Karpas-422 (cell line): ENCODE data around the gene MED12L. TPM values are rescaled to one million over a fixed set of nuclear protein-coding genes. Genes with fewer than 3 reads are reported as not detected.

Experiments used
- DNase-seq: peaks from one replicate; pipeline ENCODE4 v3.0.0-alpha.2; 2015
- H2AFZ ChIP-seq: fragments of 200-600 bp; sonication (generic); 2 replicates; pipeline ENCODE4 v1.6.1; 2014; ENCODE audit warnings: antibody characterized with exemption, low read length, mixed read lengths
- H3K27ac ChIP-seq: fragments of 200-600 bp; sonication (generic); 2 replicates; pipeline ENCODE4 v1.5.1; 2014; ENCODE audit warnings: mild to moderate bottlenecking, low read length, moderate library complexity
- H3K27me3 ChIP-seq: fragments of 200-600 bp; sonication (generic); 2 replicates; pipeline ENCODE4 v1.6.1; 2014; ENCODE audit warnings: low read length, mixed read lengths
- H3K36me3 ChIP-seq: fragments of 200-600 bp; sonication (generic); 2 replicates; pipeline ENCODE4 v1.6.1; 2014; ENCODE audit warnings: low read length, mixed read lengths; ENCODE audit not compliant: insufficient read depth
- H3K4me1 ChIP-seq: fragments of 200-600 bp; sonication (generic); 2 replicates; pipeline ENCODE4 v1.6.1; 2014; ENCODE audit warnings: mild to moderate bottlenecking, low read length, mixed read lengths
- H3K4me2 ChIP-seq: fragments of 200-600 bp; sonication (generic); 2 replicates; pipeline ENCODE4 v1.6.1; 2014; ENCODE audit warnings: low read length, low read depth, mild to moderate bottlenecking; ENCODE audit not compliant: poor library complexity, severe bottlenecking
- H3K4me3 ChIP-seq: fragments of 200-600 bp; sonication (generic); 2 replicates; pipeline ENCODE4 v1.5.1; 2014; ENCODE audit warnings: mild to moderate bottlenecking, antibody characterized with exemption, low read length, mixed read lengths
- H3K79me2 ChIP-seq: fragments of 200-600 bp; sonication (generic); 2 replicates; pipeline ENCODE4 v1.6.1; 2014; ENCODE audit warnings: mild to moderate bottlenecking, low read length, mixed read lengths
- H3K9ac ChIP-seq: fragments of 200-600 bp; sonication (generic); 2 replicates; pipeline ENCODE4 v1.6.0; 2014; ENCODE audit warnings: low read length
- H3K9me2 ChIP-seq: fragments of 200-600 bp; sonication (generic), shearing (Covaris generic); replicated peaks from 2 replicates; pipeline ENCODE4 v1.6.0; 2014; ENCODE audit warnings: mild to moderate bottlenecking, low read length, moderate library complexity; ENCODE audit not compliant: insufficient read depth
- H3K9me3 ChIP-seq: fragments of 300-700, 200-600 bp; sonication (generic); 2 replicates; pipeline ENCODE4 v1.6.1; 2014; ENCODE audit warnings: low read length, mixed read lengths
- H4K20me1 ChIP-seq: fragments of 200-600 bp; sonication (generic); 2 replicates; pipeline ENCODE4 v1.6.1; 2014; ENCODE audit warnings: mild to moderate bottlenecking, antibody characterized with exemption, low read length, low read depth; ENCODE audit not compliant: insufficient read depth
- total RNA-seq: library from RNA; depleted of rRNA; stranded (reverse); fragments of >200 nt; shearing (Covaris generic); gene quantifications from 2 replicates; pipeline ENCODE4 v1.2.3, GENCODE V29; 2014; ENCODE audit warnings: low replicate concordance

MED12L gene
- total RNA-seq, 1 experiment from 2014 or later, result 2.4 TPM

DNA sequence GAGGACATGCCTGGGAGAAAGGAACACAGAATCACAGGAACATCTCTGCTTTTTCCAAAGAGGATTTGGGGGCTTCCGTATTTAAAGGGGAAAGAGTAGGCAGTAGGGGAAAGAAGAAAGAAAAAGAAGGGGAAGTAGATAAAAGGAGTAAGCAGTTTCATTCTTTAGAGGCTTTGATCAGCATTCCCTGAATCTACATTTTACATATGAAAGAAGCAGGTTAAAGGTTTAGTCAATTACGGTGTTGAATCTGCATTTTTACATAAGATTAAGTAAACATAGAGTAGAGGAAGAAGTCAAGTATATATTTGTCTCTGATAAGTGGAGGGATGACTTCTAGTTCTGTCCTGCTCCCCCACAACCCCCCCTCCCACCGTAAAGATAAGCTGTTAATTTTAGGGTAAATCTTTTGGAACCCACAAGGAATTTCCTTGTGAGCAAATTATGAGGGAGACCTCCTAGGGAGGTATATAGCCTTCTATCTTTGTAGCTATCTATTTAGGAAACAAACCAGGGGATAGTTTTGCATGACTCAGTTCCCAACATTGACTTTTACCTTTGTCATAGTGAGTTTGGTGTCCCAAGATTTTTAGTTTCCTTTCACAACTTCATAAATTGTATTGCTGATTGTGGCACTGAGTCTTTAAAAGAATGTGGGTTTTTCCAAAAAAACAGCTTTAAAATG lies 307.8 kb downstream of the MED12L start:
- H2AFZ ChIP-seq, result peak overlapping the region; percentile 45; the same call in 1 of the 2 replicates
- H4K20me1 ChIP-seq, result no peaks in the 10 kb centered on the region
- H3K27ac ChIP-seq, result peak overlapping the region; percentile 44
- no peak overlapping the region for H3K4me2 ChIP-seq
- H3K9ac ChIP-seq, result no peak overlapping the region
- H3K79me2 ChIP-seq, result no peaks in the 10 kb centered on the region
- no peaks in the 10 kb centered on the region for H3K9me2 ChIP-seq
- no peak for DNase-seq
- no peaks in the 10 kb centered on the region; the same call in none of the 2 replicates for H3K36me3 ChIP-seq
- H3K4me1 ChIP-seq, result peaks cover 71% of the 10 kb centered on the region
- no peak overlapping the region for H3K4me3 ChIP-seq
- H3K27me3 ChIP-seq, result no peaks in the 10 kb centered on the region
- no peaks in the 10 kb centered on the region for H3K9me3 ChIP-seq

DNA sequence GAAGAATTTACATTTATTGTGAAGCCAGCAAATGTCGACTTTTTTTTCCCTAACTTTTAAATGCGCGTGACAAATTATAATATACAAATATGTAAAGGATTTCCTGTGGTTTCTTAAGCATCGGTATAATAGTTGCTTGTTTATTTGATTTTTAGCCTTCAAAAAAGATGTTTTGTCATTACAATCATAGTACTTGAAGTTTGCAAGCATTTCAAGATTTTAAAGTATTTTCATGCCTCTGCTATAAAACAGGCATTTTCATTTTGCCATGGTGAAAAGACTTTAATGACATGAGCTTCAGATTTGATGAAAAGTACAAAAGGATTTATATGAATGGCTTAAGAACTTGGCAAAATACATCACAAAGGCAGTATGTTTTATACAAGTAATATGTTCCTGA lies 308.5 kb downstream of the MED12L start:
- Histone ChIP-seq H3K36me3 (no peaks in the 10 kb centered on the region; the same call in none of the 2 replicates), H3K4me2 (no peak overlapping the region), H3K27me3 (no peaks in the 10 kb centered on the region), H4K20me1 (no peaks in the 10 kb centered on the region), H3K79me2 (no peaks in the 10 kb centered on the region), H3K9ac (no peak overlapping the region), H3K27ac (peak overlapping the region; percentile 44), H3K9me3 (no peaks in the 10 kb centered on the region), H2AFZ (no peak overlapping the region), H3K9me2 (no peaks in the 10 kb centered on the region), H3K4me1 (peaks cover 71% of the 10 kb centered on the region), H3K4me3 (no peak overlapping the region)
- DNase-seq, result no peak

DNA sequence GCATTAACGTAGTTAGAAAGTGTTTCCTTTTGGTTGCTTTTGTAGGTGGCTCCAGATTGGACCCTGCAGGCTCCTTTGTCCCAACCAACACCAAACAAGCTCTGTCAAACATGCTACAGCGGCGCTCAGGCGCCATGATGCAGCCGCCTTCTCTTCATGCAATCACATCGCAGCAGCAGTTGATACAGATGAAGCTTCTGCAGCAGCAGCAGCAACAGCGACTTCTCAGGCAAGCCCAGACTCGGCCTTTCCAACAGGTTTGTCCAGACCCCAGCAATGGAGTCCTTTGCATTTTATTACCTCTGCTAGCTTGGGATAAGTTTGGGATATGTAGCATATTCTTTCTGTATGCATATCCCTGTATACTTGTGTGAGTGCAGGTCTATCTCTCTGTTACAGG lies 309.1 kb downstream of the MED12L start:
- H3K4me1 ChIP-seq, result peaks cover 71% of the 10 kb centered on the region
- no peaks in the 10 kb centered on the region; the same call in none of the 2 replicates for H3K36me3 ChIP-seq
- H4K20me1 ChIP-seq, result no peaks in the 10 kb centered on the region
- no peak overlapping the region for H2AFZ ChIP-seq
- no peak overlapping the region for H3K4me3 ChIP-seq
- H3K4me2 ChIP-seq, result no peak overlapping the region
- H3K9me2 ChIP-seq, result no peaks in the 10 kb centered on the region
- H3K79me2 ChIP-seq, result no peaks in the 10 kb centered on the region
- peak overlapping the region; percentile 44; the same call in 1 of the 2 replicates for H3K27ac ChIP-seq
- no peak overlapping the region for H3K9ac ChIP-seq
- no peaks in the 10 kb centered on the region for H3K9me3 ChIP-seq
- H3K27me3 ChIP-seq, result no peaks in the 10 kb centered on the region
- DNase-seq, result no peak

DNA sequence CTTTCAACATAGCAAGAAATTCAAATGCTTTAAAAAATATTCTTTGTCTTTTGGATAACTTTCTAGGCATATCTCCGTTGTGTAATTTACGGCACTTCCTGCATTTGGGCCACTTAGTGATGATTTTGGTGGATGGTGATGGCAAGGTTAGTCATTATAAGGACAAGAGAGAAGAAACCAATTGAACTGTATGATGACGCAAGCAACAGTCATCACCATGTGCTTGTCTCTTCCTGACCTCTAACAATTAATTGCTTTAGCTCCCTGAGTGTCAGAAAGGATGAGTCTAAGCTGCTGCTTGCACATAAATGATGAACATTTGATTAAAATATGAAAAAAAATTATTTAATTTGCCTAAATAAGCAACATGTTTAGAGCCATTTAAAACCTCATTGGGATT lies 310.3 kb downstream of the MED12L start:
- H3K9me2 ChIP-seq, result no peaks in the 10 kb centered on the region
- no peak overlapping the region for H3K9ac ChIP-seq
- H4K20me1 ChIP-seq, result no peaks in the 10 kb centered on the region
- H2AFZ ChIP-seq, result no peak overlapping the region
- H3K4me3 ChIP-seq, result no peak overlapping the region
- no peaks in the 10 kb centered on the region for H3K9me3 ChIP-seq
- H3K27me3 ChIP-seq, result no peaks in the 10 kb centered on the region
- peaks cover 62% of the 10 kb centered on the region for H3K4me1 ChIP-seq
- H3K79me2 ChIP-seq, result no peaks in the 10 kb centered on the region
- no peaks in the 10 kb centered on the region; the same call in none of the 2 replicates for H3K36me3 ChIP-seq
- H3K27ac ChIP-seq, result no peak overlapping the region
- H3K4me2 ChIP-seq, result no peak overlapping the region
- DNase-seq, result no peak

DNA sequence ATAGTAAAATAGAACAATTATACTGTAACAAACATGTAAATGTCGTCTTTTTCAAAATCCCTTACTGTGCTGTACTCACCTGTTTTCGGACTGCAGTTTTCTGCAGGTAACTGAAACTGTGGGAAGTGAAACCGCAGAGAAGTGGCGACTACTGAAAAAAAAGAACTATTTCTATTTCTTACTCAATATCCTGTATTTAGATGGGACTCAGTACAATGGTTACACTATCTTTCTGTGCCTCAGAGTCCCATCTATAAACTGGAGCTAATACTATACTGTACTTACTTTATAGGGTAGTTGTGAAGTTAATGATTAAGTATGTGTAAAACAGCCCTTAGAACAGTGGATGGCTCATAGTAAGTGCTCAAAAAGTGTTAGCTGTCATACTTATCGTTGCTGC lies 313.4 kb downstream of the MED12L start:
- Histone ChIP-seq H3K9ac (no peak overlapping the region; the same call in 1 of the 2 replicates), H3K4me2 (peak overlapping the region; percentile 62), H3K79me2 (no peaks in the 10 kb centered on the region), H3K4me1 (peaks cover 39% of the 10 kb centered on the region), H2AFZ (peak overlapping the region; percentile 62; the same call in 1 of the 2 replicates), H4K20me1 (no peaks in the 10 kb centered on the region), H3K9me2 (no peaks in the 10 kb centered on the region), H3K27me3 (no peaks in the 10 kb centered on the region), H3K4me3 (peak overlapping the region; percentile 22; the same call in 1 of the 2 replicates), H3K27ac (peak overlapping the region; percentile 84), H3K9me3 (no peaks in the 10 kb centered on the region), H3K36me3 (no peaks in the 10 kb centered on the region; the same call in 1 of the 2 replicates)
- DNase-seq, result no peak

DNA sequence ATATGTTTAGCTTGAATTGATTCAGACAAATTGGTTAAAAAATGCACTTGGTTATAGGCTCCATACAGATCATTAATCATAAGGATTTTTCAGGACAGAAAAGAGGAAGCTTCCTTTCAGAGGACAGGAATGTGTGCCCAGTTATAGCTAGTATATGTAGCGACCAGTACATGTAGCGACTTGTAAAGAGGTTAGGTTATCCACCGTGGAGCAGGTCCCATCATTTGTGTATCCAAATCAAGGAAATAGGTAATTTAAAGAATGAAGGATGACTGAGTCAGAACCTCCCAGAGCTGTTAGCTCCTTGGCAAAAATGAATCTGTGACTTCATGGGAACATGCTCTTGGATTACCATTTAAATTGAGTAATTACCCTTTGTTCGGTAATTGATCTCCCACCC lies 314.9 kb downstream of the MED12L start:
- no peak for DNase-seq
- no peaks in the 10 kb centered on the region for H4K20me1 ChIP-seq
- H3K9ac ChIP-seq, result no peak overlapping the region
- H3K27ac ChIP-seq, result no peak overlapping the region
- H3K9me2 ChIP-seq, result no peaks in the 10 kb centered on the region
- no peak overlapping the region for H3K4me3 ChIP-seq
- H3K4me2 ChIP-seq, result no peak overlapping the region
- H3K79me2 ChIP-seq, result no peaks in the 10 kb centered on the region
- H3K36me3 ChIP-seq, result no peaks in the 10 kb centered on the region; the same call in 1 of the 2 replicates
- H2AFZ ChIP-seq, result no peak overlapping the region
- peaks cover 33% of the 10 kb centered on the region for H3K4me1 ChIP-seq
- H3K27me3 ChIP-seq, result no peaks in the 10 kb centered on the region
- H3K9me3 ChIP-seq, result no peaks in the 10 kb centered on the region

DNA sequence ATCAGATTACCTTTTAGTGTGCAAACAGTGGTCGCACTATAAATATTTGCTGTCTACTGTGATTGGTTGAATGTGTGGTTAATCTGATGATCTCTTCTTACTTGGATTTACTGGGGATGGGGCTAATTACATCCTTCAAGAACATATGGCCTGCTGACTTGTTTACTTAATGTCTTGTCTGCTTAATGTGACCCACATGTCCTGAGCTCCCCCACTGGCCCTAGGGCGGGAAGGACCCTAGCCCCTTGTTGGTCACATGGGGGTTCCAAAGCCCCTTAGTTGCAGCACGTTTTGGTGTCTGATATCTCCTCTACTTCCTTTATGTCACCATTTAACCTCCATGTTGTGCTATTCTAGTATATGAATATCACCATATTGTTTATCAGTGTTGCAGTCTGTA lies 316.9 kb downstream of the MED12L start:
- Histone ChIP-seq H3K27me3 (no peaks in the 10 kb centered on the region), H3K4me3 (no peak overlapping the region), H3K9me3 (no peaks in the 10 kb centered on the region), H4K20me1 (no peaks in the 10 kb centered on the region), H3K36me3 (no peaks in the 10 kb centered on the region; the same call in 1 of the 2 replicates), H3K4me1 (peaks cover 29% of the 10 kb centered on the region), H2AFZ (no peak overlapping the region), H3K9me2 (no peaks in the 10 kb centered on the region; the same call in 1 of the 2 replicates), H3K79me2 (no peaks in the 10 kb centered on the region), H3K9ac (no peak overlapping the region), H3K4me2 (no peak overlapping the region), H3K27ac (no peak overlapping the region)
- no peak for DNase-seq

DNA sequence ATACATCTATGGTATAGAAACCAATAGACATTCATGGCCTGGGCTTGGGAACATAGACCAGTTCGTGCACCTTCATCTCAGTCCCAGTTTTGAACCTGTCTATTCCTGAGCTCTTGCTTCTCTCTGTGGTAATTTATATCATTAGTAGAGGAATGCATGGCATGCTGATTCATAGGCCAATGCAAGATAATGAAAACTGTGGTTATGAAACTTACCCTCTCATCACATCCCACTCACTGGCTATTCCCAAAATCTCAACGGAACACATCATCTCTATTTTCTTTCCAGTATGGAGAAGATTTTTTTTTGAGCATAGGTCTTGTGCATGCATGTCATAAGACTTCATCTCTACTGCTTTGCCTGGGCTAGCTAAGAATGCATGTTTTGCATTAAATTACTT lies 317.8 kb downstream of the MED12L start:
- DNase-seq, result no peak
- no peaks in the 10 kb centered on the region for H3K79me2 ChIP-seq
- H3K27me3 ChIP-seq, result no peaks in the 10 kb centered on the region
- H3K27ac ChIP-seq, result no peak overlapping the region
- H3K4me1 ChIP-seq, result peaks cover 21% of the 10 kb centered on the region
- no peaks in the 10 kb centered on the region; the same call in 1 of the 2 replicates for H3K9me2 ChIP-seq
- H3K4me3 ChIP-seq, result no peak overlapping the region
- no peaks in the 10 kb centered on the region for H3K9me3 ChIP-seq
- no peak overlapping the region for H2AFZ ChIP-seq
- H3K9ac ChIP-seq, result no peak overlapping the region
- no peak overlapping the region for H3K4me2 ChIP-seq
- H3K36me3 ChIP-seq, result no peaks in the 10 kb centered on the region; the same call in 1 of the 2 replicates
- no peaks in the 10 kb centered on the region for H4K20me1 ChIP-seq
